VCaP (cell line): ENCODE data around the gene GALNT9.
A peak's percentile ranks its signal among the peaks of the same experiment; 100 is the strongest.

Source experiments
- H3K27ac ChIP-seq: fragments of 450-650 bp; 2 replicates; pipeline ENCODE4 v1.5.1; 2017
- TF ChIP-seq, protein P1 (sequence below): fragments of 450-650 bp; conservative IDR thresholded peaks from 2 replicates; pipeline ENCODE4 v1.5.1; 2017; ENCODE audit warnings: mild to moderate bottlenecking, moderate library complexity

The GALNT9 gene

DNA sequence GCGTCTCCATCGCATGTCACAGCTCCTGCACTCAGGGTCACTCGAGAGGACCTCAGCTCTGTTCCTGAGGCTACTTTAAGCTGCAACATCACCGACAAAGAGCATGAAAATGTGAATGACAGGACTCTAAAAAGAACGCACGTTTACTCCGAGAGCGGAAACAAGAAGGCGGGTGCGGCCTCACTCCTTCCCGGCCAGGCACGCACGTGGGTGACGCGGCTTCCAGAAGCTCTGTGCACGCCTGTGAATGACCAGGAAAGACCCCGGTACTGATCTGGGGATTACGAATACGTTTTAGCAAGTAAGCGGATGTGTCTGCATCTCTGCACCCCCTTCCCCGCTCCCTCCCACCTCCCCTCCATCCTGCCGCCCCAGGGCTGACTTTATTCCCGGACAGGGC, 15.2 kb upstream of the GALNT9 start:
- no peak overlapping the region for H3K27ac ChIP-seq
- TF ChIP-seq, protein P1, sequence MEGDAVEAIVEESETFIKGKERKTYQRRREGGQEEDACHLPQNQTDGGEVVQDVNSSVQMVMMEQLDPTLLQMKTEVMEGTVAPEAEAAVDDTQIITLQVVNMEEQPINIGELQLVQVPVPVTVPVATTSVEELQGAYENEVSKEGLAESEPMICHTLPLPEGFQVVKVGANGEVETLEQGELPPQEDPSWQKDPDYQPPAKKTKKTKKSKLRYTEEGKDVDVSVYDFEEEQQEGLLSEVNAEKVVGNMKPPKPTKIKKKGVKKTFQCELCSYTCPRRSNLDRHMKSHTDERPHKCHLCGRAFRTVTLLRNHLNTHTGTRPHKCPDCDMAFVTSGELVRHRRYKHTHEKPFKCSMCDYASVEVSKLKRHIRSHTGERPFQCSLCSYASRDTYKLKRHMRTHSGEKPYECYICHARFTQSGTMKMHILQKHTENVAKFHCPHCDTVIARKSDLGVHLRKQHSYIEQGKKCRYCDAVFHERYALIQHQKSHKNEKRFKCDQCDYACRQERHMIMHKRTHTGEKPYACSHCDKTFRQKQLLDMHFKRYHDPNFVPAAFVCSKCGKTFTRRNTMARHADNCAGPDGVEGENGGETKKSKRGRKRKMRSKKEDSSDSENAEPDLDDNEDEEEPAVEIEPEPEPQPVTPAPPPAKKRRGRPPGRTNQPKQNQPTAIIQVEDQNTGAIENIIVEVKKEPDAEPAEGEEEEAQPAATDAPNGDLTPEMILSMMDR, result no peak

DNA sequence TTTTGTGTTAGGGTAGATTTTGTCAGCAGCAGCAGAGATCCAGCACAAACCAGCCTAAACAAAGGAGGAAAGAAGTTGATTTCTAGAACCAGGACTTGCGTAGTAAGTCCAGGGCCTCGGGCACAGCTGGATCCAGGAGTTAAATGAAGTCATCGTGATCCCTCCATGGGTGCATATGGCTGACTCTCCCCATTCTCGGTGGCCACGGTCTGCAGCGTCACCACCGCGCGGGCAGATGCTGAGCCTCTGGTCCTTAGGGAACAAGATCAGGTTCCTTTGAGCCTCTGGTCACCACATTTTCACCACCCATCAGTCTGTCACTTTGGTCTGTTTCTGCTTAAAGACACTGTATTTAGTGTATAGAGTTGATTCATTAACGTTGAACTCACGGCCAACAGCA, 14.8 kb upstream of the GALNT9 start:
- TF ChIP-seq, protein P1, result no peak
- H3K27ac ChIP-seq, result no peak overlapping the region

DNA sequence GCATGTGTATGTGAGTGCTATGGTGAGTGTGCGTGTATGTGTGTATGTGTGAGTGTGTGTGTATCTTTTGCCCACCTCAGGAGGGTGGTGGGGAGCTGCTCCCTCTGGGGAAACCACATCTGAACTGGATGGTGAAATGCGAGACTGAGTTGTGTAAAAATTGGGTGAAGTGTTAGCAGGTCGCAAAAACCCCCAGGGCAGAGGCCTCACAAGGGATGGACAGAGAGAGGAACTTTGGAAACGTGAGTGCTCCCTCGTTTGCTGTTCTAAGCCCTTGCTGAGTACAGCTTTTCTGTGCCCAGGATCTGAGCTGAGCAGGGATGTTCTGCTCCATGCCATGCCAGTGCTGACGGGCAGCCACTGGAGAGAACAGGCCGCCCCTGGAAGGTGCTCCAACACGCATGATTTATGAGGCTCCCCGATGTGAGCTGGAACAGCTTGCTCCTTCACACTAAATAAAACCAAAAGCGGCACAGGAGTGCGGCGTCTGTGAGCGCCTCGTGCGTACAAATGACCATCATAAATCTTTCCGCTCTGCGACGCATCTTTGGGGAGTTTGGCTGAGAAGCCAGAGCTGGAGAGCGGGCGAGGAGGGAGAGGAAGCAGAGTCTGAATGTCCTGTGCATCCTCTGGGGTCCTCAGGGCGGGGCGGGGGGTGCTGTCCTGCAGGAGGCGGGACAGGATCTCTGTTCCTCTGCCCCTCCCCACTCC, 14.1 kb upstream of the GALNT9 start:
- TF ChIP-seq, protein P1, result no peak
- H3K27ac ChIP-seq, result no peak overlapping the region

DNA sequence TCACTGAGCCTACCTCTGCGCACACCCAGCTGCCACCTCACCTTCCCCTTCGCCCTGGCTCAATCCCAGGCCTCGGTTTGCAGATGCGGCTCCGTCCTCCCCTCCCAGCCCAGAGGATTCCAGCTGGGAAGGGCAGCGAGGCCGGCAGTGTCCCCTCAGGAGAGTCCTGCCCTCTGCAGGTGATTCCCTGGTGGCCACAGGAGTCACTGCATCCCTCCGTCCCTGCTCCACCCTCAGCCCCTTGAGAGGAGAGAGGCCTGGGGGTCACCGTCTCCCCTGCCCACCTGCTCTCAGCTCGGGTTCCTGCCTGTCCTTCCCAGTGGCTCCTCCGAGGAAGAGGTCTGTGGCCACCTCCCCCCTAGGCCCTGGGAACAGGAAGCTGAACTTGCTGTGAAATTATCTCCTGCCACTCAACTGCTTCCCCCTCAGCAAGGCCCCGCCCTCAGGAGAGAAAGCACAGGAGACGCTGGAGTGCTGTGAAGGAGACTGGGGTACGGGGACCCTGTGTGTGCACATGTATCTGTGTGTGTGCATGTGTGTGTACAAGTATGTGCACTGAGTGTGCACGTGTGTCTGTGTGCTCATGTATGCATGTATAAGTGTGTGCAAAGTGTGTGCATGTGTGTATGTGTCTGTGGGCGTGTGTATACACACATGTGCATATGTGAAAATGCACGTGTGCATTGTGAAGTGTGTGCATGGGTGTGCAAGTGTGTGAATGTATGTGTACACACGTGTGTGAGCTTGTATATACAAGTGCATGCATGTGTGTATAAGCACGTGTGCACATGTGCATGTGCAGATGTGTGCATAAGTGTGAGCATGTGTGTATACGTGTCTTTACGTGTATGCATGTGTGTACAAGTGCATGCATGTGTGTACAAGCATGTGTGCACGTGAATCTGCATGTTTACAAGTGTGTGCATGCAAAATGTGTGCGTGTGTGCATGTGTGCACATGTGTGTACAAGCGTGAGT, 13.2 kb upstream of the GALNT9 start:
- H3K27ac ChIP-seq, result no peak overlapping the region
- TF ChIP-seq, protein P1, result peak; percentile 76

DNA sequence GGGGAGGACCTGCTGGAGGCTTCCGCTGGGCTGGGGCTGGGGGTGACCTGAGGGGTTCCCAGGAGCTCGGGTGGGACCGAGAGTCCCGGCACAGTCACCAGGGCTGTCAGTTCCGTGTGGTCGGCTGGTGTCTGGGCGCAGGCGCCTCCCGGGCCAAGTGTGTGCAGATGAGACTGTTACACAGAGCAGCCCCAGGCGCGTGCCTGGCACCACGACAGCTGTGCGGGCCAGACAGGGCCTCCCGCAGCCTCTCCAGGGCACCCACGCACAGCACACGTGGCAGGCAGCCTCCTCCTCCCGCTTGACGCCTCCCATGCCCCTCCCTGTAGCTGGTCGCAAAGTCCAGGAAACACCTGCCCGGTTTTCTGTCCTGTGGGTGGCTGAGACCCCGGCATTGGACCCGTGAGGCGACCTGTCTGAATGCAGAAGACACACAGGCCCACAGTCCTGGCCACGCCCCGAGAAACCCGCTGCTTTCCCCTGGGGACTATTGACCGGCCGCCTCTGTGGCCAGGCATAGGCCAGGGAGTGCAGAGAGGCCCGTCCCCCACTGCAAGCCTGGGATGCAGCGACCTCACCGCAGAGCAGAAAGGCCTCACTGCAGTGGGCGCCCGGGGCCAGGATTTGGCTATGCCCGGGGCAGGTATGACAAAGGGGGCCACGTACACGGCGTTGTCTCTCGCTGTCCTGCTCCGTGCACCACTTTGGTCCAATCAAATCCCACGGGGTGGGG, 12.1 kb upstream of the GALNT9 start:
- no peak overlapping the region for H3K27ac ChIP-seq
- TF ChIP-seq, protein P1, result no peak

DNA sequence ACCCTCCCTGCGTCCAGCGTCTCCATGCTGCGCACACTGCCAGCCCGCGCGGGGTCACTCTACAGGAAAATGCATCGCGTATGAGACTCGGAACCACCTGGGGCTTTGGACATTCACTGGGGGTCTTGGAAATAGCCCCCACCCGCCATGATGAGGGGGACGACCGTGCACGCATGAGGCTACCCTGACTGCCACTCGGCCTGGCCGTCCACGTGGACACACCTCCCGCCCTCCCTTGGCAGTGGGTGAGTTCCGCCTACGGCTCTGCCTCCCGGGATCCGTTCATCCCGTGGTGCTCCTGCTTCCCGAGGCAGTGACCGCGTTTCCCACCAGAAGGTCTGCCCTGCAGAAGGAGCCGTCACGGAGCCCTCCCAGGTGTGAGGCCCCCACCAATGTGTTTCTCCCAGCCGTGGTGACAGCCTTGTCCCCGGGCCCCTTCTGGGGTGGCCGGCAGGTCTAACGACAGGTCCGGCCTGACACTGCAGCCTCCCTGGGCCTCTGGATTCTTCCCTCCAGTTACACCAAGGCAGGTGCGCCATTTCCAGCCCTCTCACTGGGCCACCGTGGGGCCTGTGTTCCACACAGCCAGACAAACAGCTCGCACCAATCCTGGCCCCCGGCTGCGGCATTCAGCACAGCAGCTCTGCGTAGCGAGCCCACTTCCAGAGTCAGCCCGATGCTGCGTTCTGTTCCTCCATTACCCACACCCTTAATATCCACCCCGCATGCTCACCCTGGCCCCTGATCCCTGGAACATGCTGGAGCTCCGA, 11.1 kb upstream of the GALNT9 start:
- TF ChIP-seq, protein P1, result no peak
- H3K27ac ChIP-seq, result no peak overlapping the region
